H1 (cell line): ENCODE measurements around the gene PYGB. TPM values are rescaled to one million over a fixed set of nuclear protein-coding genes. Genes with fewer than 3 reads are reported as not detected.

Experiments
- CBX5 ChIP-seq: fragments of 300-800, 300-1000 bp; sonication (generic); IDR thresholded peaks from 2 replicates; pipeline ENCODE4 v1.7.1; 2016; ENCODE audit warnings: antibody characterized with exemption, low read length, low read depth
- GABPA ChIP-seq: IDR thresholded peaks from 2 replicates; pipeline ENCODE4 v1.6.1; 2011; ENCODE audit warnings: mild to moderate bottlenecking, low read length, moderate library complexity, borderline replicate concordance; ENCODE audit not compliant: insufficient read depth
- POU5F1 ChIP-seq: IDR thresholded peaks from 2 replicates; pipeline ENCODE4 v1.6.1; 2011; ENCODE audit warnings: low read depth, mild to moderate bottlenecking, low read length, moderate library complexity
- SIRT6 ChIP-seq: IDR thresholded peaks from one replicate; pipeline ENCODE4 v1.7.1; 2012; ENCODE audit warnings: low read length, inconsistent platforms
- SRF ChIP-seq: IDR thresholded peaks from 2 replicates; pipeline ENCODE4 v1.6.1; 2011; ENCODE audit warnings: mild to moderate bottlenecking, low read depth, low read length, moderate library complexity
- polyA plus RNA-seq, 7 experiments: library from polyadenylated mRNA; depleted of rRNA in 3 of 7; stranded (reverse) in 5 of 7; unstranded in 2 of 7; fragments of >200 nt in 5 of 7; fragments of 200-250 nt in 2 of 7; gene quantifications; 1 replicate in 5 of 7; 2 replicates in 1 of 7; 4 replicates in 1 of 7; pipeline versions ENCODE4 v1.2.1 to v1.2.3, GENCODE V29; 2011 to 2013; ENCODE audit warnings: missing spikeins in 2 of 7, mixed read lengths in 2 of 7
- total RNA-seq: library from RNA; stranded (reverse); fragmentation: NEBNext Ultra II Directional; extraction: Animal tissue kit (Norgen Biotek cat#: 25700); gene quantifications from 2 replicates; pipeline ENCODE4 v1.2.1, GENCODE V29; 2021
- TF ChIP-seq, protein P1 (sequence below): fragments of 300-600 bp; sonication (generic); IDR thresholded peaks from 2 replicates; pipeline ENCODE4 v1.7.1; 2012; ENCODE audit warnings: low read length, moderate library complexity, mild to moderate bottlenecking, inconsistent platforms; ENCODE audit not compliant: insufficient replicate concordance

PYGB gene
- total and polyA plus RNA-seq, 2 of the 8 experiments (the other 6 are each of a cell fraction or from before 2014, with no cell fraction given) = 26.6 to 56.0 TPM

DNA sequence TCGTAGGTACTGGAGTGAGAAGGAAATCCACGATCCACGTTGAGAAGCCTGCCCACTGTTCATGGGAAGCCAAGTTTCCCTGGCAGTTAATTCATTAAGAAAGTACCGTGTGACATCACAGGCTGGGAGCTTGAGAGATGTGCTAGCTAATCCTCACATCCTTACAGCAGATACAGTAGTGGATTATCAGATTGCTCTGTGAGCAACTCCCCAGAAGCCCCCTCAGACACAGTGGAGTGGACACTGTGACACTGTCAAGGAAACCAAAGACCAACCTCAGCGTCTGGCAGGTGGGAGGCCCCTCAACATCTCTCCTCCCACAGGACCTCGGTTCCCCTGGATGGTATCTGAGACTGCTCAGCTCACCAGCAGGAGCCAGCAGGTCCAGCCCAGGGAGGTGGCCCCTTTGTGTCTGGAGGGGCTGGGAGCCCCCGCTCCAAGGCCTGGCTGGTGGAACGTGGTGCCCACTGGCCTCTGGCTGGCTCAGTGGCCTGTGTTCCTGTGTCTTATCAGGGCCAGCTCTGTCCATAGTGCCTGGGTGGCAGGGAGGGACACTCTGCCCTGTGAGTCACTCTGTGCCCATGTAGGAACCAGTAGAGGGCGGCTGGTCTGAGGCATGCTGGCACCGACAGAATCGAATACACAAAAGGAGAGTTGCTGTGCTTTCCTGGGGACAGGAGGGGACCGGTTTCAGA is 7.2 kb downstream of the PYGB start (continued):
- TF ChIP-seq, protein P1, sequence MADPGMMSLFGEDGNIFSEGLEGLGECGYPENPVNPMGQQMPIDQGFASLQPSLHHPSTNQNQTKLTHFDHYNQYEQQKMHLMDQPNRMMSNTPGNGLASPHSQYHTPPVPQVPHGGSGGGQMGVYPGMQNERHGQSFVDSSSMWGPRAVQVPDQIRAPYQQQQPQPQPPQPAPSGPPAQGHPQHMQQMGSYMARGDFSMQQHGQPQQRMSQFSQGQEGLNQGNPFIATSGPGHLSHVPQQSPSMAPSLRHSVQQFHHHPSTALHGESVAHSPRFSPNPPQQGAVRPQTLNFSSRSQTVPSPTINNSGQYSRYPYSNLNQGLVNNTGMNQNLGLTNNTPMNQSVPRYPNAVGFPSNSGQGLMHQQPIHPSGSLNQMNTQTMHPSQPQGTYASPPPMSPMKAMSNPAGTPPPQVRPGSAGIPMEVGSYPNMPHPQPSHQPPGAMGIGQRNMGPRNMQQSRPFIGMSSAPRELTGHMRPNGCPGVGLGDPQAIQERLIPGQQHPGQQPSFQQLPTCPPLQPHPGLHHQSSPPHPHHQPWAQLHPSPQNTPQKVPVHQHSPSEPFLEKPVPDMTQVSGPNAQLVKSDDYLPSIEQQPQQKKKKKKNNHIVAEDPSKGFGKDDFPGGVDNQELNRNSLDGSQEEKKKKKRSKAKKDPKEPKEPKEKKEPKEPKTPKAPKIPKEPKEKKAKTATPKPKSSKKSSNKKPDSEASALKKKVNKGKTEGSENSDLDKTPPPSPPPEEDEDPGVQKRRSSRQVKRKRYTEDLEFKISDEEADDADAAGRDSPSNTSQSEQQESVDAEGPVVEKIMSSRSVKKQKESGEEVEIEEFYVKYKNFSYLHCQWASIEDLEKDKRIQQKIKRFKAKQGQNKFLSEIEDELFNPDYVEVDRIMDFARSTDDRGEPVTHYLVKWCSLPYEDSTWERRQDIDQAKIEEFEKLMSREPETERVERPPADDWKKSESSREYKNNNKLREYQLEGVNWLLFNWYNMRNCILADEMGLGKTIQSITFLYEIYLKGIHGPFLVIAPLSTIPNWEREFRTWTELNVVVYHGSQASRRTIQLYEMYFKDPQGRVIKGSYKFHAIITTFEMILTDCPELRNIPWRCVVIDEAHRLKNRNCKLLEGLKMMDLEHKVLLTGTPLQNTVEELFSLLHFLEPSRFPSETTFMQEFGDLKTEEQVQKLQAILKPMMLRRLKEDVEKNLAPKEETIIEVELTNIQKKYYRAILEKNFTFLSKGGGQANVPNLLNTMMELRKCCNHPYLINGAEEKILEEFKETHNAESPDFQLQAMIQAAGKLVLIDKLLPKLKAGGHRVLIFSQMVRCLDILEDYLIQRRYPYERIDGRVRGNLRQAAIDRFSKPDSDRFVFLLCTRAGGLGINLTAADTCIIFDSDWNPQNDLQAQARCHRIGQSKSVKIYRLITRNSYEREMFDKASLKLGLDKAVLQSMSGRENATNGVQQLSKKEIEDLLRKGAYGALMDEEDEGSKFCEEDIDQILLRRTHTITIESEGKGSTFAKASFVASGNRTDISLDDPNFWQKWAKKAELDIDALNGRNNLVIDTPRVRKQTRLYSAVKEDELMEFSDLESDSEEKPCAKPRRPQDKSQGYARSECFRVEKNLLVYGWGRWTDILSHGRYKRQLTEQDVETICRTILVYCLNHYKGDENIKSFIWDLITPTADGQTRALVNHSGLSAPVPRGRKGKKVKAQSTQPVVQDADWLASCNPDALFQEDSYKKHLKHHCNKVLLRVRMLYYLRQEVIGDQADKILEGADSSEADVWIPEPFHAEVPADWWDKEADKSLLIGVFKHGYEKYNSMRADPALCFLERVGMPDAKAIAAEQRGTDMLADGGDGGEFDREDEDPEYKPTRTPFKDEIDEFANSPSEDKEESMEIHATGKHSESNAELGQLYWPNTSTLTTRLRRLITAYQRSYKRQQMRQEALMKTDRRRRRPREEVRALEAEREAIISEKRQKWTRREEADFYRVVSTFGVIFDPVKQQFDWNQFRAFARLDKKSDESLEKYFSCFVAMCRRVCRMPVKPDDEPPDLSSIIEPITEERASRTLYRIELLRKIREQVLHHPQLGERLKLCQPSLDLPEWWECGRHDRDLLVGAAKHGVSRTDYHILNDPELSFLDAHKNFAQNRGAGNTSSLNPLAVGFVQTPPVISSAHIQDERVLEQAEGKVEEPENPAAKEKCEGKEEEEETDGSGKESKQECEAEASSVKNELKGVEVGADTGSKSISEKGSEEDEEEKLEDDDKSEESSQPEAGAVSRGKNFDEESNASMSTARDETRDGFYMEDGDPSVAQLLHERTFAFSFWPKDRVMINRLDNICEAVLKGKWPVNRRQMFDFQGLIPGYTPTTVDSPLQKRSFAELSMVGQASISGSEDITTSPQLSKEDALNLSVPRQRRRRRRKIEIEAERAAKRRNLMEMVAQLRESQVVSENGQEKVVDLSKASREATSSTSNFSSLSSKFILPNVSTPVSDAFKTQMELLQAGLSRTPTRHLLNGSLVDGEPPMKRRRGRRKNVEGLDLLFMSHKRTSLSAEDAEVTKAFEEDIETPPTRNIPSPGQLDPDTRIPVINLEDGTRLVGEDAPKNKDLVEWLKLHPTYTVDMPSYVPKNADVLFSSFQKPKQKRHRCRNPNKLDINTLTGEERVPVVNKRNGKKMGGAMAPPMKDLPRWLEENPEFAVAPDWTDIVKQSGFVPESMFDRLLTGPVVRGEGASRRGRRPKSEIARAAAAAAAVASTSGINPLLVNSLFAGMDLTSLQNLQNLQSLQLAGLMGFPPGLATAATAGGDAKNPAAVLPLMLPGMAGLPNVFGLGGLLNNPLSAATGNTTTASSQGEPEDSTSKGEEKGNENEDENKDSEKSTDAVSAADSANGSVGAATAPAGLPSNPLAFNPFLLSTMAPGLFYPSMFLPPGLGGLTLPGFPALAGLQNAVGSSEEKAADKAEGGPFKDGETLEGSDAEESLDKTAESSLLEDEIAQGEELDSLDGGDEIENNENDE = no peak
- TF ChIP-seq GABPA (no peak), POU5F1 (no peak), SIRT6 (no peak), SRF (no peak), CBX5 (no peak)
- TF ChIP-seq, all 59 proteins: peak for 0
